SH-SY5Y (cell line): ENCODE results near the gene TBC1D14.

Experiments
- GATA2 ChIP-seq: IDR thresholded peaks from 2 replicates; pipeline ENCODE4 v1.6.1; 2011; ENCODE audit warnings: mild to moderate bottlenecking, low read depth, low read length
- GATA3 ChIP-seq: IDR thresholded peaks from 2 replicates; pipeline ENCODE4 v1.6.1; 2011; ENCODE audit warnings: low read depth, mild to moderate bottlenecking, low read length, moderate library complexity

DNA sequence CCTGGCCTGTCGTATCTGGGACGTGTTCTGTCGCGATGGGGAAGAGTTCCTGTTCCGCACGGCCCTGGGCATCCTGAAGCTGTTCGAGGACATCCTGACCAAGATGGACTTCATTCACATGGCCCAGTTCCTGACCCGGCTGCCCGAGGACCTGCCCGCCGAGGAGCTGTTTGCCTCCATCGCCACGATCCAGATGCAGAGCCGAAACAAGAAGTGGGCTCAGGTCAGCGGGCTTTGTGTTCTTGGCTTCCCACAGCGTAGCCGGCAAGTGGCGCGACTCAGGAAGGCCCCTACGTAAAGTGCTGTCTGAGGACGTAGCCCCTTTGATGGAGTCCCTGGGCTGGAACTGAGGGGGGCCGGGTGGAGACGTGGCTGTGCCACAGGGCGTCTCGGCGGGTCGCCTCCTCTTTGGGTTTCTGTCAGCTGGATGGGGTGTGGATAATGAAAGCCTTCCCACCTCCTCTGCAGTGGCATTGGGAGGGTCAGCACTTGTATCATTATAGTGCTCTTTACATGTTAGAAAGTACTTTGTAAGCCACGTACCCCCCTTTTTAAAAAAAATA is 115.5 kb downstream of the TBC1D14 start:
- TF ChIP-seq GATA3 (no peak), GATA2 (no peak)
